GM21529 (cell line): Measurements from ENCODE around the gene OR2L3.
"Not testable (repeated sequence)": the region's sequence is repeated elsewhere in the genome, so short reads cannot be mapped to it uniquely, and the experiment has no call there.

Source experiments
- ATAC-seq: cut with Tn5 transposase; IDR thresholded peaks from one replicate; pipeline ENCODE4 v1.9.1; 2021; ENCODE audit not compliant: unreplicated experiment

The OR2L3 gene, protein sequence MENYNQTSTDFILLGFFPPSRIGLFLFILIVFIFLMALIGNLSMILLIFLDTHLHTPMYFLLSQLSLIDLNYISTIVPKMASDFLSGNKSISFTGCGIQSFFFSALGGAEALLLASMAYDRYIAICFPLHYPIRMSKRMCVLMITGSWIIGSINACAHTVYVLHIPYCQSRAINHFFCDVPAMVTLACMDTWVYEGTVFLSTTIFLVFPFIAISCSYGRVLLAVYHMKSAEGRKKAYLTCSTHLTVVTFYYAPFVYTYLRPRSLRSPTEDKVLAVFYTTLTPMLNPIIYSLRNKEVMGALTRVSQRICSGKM

DNA sequence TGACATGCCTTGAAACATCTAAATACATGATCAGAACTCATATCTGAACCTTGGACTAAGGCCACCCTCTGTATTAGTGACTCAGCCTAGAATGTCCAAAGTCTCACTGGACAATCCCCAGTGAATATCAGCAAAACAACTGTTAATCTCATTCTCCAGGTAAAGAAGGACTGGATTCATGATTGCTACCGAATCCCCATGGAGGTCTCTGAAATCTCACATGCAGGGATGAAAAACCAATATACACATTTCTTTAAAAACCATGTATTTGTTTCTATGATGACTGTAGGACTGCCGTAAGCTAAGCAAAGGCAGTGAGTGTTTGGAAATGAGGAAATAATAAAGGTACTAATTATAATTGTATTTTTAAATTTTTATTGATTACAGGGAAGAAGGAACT is at the start of gene OR2L3:
Gene OR2L3, plus strand, starts transcription at position 301 of the 400 bp plus-strand sequence. CDS start 13,846 bp downstream, outside the sequence.
- ATAC-seq: no peak

DNA sequence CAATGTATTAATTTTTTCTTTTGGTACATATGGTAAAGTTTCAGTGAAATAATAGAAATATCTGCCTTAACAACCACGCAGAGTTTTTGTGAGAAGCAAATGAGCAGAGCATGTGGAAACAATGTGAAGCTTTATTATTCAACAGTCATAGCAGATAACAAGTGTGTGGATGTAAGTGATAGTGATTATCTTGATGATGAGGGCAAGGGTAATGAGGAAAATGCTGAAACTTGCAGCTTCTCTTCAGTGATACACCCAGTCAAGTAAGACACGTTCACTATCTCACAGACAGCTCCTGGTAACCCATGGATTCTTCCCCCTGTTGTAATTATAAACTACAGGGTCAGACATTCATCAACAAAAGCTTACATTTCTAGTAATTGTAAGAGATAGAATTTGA is 47.8 kb upstream of the OR2L3 start:
- ATAC-seq: no peak

DNA sequence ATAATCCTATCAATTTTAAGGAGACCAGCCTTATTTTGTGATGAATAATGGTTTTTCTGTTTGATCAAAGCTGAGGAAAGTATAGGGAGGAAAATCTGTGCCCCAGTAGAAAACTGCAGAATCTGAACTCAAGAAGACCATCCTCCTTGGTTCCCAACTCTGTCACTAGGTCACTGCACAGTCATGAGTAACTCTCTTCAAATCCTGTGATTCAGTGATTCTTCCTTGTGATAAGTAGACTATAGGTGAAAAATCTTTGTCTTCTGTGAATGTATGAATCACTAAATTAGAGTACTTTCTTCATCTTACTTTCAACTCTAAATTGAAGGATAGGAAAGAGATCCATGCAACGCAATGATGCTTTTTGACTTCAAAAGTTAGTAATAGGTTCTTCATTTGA is 46.5 kb upstream of the OR2L3 start:
- no peak for ATAC-seq

DNA sequence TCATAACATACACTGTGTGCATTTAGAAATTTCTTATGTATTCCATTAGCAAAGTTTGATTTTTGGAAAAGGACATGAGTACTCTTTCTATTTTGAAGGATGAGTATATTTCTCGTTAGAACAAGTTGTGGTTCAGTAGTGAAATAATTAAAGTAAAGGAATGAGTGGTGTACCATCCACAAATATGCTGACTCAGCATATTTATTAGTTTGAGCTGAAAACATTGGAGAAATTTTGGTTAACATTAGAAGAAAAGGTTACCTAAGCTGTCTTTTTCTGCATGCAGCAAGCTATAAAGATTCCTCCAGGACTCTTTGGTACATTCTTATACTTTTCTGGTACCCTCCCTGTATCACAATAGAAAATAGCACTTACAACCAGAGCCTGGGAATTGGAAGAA is 38.9 kb upstream of the OR2L3 start:
- no peak for ATAC-seq

DNA sequence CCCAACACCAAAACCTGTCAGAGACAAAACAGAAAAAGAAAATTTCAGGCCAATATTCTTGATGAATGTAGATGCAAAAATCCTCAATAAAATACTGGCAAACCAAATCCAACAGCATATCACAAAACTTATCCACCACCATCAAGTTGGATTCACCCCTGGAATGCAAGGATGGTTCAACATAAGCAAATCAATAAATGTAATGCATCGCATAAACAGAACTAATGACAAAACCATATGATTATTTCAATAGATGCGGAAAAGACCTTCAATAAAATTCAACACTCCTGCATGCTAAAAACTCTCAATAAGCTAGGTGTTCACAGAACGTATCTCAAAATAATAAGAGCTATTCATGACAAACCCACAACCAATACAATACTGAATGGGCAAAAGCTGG is 37.0 kb upstream of the OR2L3 start:
- ATAC-seq: no peak

DNA sequence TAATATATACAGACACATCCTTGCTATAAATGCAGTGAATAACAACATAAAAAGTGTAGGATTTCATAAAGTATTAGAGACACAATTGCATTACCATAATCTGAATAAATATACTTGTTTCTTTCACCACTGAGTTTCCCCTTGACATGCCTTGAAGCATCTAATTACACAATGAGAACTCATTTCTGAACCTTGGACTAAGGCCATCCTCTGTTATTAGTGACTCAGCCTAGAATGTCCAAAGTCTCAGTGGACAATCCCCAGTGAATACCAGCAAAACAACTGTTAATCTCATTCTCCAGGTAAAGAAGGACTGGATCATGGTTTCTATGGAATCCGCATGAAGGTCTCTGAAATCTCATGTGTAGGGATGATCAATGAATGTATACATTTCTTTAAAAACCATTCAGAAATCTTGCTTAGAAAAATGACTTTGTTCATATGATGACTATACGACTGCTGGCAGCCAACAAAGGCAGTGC is 33.4 kb upstream of the OR2L3 start, which contains the start of gene OR2L5:
Gene OR2L5, plus strand, starts transcription at position 432 of the 482 bp plus-strand sequence. CDS start 8,288 bp downstream, outside the sequence.
- ATAC-seq: no peak

DNA sequence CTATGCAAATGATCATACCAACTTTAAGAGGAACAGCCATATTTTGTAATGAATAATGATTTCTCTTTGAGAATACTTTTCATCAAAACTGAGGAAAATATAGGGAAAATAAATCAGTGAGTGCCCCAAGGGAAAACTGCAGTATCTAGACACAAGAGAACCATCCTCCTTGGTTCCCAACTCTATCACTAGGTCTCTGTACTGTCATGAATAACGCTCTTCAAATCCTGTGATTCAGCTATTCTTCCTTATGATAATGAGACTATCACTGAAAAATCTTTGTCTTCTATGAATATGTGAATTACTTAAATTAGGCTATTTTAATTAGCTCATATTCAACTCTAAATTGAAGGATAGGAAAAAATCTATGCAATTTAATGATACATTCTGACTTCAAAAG is 30.8 kb upstream of the OR2L3 start:
- no peak for ATAC-seq

DNA sequence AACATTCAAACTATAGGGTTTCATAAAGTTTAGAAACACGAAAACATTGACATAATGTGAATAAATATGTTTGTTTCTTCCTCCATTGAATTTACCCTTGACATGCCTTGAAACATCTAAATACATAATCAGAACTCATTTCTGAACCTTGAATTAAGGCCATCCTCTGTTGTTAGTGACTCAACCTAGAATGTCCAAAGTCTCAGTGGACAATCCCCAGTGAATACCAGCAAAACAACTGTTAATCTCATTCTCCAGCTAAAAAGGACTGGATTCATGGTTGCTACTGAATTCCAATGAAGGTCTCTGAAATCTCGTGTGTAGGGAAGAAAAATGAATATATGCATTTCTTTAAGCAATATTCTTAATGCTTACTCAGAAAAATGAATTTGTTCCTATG is 16.9 kb upstream of the OR2L3 start, which contains the start of gene OR2L2:
Gene OR2L2, plus strand, starts transcription at position 301 of the 400 bp plus-strand sequence. CDS start 8,198 bp downstream, outside the sequence.
- no peak for ATAC-seq

DNA sequence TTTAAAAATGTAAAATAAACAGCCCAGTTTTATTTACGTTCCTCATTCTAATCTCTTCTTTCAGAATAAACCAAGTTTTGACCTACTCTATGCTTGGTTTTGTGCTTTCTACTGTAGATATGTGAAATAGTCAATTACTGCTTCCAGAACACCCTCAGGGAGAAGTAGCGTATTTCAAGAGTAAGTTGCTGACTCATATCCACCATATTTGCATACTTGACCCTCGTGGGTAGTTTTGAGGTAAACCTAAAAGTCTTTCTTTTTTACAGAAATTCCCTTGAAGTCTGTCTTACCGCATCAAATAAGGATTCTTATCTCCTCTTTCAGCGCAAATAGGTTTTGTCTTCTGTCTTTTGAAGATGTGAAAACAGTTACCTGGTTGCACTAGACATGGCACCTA is 1.4 kb upstream of the OR2L3 start:
- ATAC-seq: no peak

DNA sequence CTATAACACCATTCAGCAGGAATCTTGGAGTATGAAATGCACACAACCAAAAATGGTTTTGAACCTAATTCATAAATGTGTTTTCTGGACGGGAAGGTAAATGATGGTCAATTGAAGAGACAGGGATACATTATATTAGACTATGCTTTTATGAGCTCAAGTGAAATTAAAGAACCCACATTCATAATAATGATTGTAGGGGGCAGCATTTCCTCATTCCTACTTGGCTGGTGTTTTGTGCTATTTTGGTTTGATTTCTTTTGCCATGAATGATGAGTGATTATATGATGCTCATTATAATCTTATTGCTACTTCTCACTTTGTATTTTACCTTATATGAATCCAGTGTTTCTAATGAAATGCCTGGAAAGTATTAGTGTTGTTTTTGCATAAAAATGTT is 372 bp downstream of the OR2L3 start:
- ATAC-seq: no peak

DNA sequence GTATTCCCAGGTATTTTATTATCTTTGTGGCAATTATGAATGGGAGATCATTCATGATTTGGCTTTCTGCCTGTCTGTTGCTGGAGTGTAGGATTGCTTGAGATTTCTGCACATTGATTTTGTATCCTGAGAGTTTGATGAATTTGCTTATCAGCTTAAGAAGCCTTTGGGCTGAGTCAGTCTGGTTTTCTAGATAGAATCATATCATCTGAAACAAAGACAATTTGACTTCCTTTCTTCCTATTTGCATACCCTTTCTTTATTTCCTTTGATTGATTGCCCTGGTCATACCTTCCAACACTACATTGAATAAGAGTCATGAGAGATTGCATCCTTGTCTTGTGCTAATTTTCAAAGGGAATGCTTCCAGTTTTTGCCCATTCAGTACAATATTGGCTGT is 8.0 kb downstream of the OR2L3 start:
- ATAC-seq: no peak

DNA sequence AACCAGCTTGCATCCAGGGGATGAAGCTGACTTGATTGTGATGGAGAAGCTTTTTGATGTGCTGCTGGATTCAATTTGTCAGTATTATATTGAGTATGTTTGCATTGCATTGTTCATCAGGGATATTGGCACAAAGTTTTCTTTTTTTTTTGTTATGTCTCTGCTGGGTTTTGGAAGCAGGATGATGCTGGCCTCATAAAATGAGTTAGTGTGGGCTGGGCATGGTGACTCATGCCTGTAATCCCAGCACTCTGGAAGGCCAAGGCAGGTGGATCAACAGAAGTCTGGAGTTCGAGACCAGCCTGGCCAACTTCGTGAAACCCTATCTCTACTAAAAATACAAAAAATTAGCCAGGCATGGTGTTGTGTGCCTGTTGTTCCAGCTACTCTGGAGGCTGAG is 8.6 kb downstream of the OR2L3 start:
- ATAC-seq: no peak

DNA sequence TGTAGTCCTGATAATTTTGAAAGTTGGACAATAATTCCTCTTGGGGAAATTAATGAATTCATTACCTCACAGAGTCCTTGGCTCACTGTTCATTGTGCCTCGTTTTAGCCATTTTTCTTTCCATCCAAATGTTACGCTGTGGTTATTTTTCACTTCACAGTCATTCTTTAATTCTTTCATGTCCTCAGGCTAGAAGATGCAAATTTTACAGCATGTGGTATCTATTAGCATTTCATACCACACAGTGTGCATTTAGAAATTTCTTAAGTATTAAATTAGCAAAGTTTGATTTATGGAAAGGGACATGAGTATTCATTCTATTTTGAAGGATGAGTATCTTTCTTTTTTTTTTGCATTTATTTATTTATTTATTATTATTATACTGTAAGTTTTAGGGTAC is 18.4 kb downstream of the OR2L3 start:
- no peak for ATAC-seq

DNA sequence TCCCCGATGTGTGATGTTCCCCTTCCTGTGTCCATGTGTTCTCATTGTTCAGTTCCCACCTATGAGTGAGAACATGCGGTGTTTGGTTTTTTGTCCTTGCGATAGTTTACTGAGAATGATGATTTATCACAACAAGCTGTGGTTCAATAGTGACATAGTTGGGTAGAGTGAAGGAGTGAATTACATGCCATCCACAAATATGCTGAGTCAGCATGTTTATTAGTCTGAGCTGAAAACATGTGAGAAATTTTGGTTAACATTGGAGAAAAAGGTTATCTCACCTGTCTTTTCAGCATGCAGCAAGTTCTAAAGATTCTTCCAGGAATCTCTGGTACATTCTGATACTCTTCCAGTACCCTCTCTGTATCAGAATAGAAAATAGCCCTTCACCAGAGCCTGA is 19.0 kb downstream of the OR2L3 start:
- no peak for ATAC-seq

DNA sequence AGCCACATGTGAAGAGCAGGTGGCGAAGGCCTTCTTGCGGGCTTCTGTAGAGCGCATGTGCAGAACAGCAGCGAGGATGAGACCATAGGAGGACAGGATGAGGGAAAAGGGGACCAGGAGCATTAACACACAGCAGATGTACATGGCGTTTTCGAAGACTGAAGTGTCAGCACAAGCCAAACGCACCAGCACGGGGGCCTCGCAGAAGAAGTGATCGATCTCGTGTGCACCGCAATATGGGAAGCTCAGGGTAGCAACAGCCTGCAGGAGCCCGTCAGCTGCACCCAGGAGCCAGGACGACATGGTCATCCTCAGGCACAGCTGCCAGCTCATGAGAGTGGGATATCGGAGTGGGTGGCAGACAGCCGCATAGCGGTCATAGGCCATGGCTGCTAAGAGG is 37.2 kb downstream of the OR2L3 start:
- ATAC-seq: not testable (repeated sequence)

DNA sequence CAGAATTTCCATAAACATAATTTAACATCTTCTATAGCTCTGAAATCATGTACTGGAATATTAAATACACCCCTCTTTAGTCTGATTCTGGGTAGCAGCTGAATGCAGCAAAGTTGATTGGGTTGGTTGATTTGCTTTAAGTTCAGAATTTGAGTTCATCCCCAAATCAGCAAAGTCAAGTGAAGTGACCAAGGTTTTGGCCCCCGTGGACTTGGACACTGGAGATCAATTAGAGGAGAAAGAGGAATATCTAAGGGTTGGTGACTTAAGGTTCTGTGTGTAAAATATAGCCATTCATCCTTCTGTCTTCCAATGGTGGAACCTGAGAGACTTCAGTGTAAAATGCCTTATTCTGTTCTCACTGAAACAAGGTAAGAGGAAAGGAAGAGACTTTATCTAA is 48.2 kb downstream of the OR2L3 start, which contains the start of gene OR2L13:
Gene OR2L13, plus strand, starts transcription at position 301 of the 400 bp plus-strand sequence. CDS start 4,192 bp downstream, outside the sequence.
- no peak for ATAC-seq

DNA sequence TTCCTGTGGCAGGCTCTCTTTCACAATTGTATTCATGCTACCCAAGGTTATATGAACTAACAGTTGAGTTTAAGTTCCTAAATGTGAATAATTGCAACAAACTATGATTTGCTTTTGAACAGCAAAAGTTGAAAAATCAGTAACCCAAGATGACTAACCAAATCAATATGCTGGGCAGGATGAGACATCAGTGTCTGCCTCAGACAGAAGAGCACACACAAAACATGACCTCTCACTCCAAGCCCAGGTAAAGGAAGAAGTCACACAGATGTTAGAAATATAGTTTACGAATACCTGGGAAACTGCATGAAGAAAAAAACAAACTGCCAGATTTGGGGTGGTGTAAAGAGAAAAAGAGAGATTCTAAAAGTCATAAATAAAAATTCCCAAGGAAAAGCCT is 51.9 kb downstream of the OR2L3 start:
- ATAC-seq: no peak

DNA sequence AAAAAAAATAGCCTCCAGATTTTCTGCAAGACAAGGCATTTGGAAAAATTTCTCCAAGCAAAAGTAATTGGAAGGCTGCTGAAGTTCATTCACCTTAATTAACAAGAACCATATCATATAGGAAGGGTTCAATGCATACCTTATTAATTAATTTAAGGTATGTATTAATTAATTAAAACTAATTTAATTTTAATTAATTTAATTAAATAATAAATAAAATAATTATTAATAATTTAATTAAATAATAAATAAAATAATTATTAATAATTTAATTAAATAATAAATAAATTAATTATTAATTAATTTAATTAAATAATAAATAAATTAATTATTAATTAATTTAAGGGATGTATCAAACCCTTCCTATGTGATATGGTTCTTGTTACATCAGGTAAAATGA is 56.2 kb downstream of the OR2L3 start:
- no peak for ATAC-seq

DNA sequence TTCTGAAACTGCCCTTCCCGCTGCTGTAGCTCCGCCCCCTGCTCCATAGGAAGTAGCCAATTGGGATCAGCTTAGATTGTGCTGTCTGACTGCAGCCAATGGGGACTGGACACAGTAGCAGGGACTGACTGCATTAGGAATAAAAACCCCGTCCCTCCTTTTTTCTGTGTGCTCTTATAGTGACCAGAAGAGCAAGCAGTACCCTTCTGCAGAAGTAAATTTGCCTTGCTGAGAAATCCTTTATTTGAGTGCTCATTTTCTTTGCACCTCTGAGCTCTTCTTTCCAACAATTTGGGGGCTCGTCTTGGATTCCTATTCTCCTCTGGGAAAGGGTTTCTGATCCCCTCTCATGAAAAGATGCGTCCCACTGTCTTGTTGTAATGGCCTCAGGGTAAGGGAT is 64.5 kb downstream of the OR2L3 start:
- ATAC-seq: no peak
